ENCODE measurements around the gene IMPA2.
"Not testable (repeated sequence)": the region's sequence is repeated elsewhere in the genome, so short reads cannot be mapped to it uniquely, and the experiment has no call there.

The IMPA2 gene

DNA sequence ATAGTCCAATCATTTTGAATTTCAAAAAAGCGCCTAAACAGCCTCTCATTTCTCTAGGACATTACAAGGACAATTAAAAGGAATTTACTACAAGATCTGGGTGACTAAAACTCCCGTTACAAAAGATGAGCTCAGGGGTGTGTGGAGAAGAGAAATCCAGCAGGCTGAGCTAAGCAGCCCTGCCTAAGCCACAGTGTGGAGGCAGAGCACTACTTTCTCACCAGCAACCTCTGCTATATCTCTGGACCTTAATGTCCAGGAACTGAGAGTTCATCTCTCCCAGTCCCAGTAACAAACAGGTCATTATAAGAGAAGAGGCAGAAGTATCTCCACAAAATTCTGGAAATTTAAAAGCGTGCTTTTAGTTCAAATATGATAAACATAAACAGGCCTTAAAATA lies 93.4 kb downstream of the IMPA2 start:
- no peak for DNase-seq (ENCODE audit: low read depth in 3 of 3)

- DNase-seq (ENCODE audit: low read depth in 3 of 3), result no peak
Measured at GRCh38 chr18:12076424-12077140, 95.3 kb downstream of the IMPA2 start.

DNA sequence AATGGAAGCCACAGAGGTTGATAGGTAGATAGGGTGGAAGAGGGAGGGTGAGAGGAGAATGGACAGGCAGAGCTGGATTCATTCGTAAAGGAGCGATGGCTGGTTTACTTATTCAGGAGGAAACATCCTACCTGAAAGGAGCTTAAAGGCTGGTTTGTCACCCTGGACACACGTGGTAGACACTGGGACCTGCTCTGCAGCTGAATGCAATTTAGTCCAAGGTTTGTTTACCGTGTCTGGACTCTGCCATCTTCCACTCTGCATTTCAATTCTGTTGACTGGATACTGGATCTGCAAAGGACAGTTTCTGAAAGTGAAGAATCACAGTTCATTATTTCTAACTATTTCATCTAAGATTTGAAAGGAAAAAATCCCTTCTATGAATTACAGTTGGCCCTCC lies 96.7 kb downstream of the IMPA2 start:
- DNase-seq (ENCODE audit: low read depth in 3 of 3), result not testable (repeated sequence)

DNA sequence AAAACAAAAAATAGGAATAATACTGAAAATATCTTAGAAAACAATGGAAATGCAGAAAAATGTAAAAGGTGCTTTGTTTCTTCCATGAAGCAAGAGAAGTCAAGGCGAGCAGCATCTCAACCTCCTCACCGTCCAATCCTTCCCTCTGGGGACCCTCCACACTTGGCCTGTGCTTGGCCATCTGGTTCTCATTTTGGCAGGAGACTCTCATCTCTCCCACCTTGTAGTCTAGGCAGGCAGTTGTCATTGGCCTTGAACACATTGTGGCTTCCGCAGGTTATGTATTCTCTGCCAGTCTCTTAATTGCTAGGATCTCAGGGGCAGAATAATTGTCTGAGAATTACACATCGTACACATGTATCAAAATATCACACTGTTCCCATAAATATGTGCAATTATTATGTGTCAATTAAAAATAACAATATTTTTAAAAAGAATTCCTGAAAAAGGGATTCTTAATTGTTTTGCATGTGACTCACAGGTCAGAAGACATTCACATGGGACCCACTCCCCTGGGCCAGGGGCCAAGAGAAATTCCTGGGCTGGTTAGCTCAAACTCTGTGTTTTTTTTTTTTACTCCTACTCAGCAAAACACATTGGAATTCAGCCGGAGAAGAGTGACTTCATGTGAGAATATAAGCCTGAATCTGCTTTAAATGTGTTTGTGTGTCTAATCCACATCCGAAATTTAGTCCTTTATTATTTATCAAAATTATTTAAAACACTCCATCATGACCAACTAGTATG lies 98.4 kb downstream of the IMPA2 start:
- DNase-seq (ENCODE audit: low read depth in 3 of 3), result no peak

All from stimulated activated CD4-positive, alpha-beta T cell treated with anti-CD3 and anti-CD28 coated beads, TNF-alpha, amount 100 ng/mL, for 24 hours (primary cell).